ENCODE results near the gene RND2.
"Not testable (repeated sequence)": the region's sequence is repeated elsewhere in the genome, so short reads cannot be mapped to it uniquely, and the experiment has no call there.

Gene RND2, protein sequence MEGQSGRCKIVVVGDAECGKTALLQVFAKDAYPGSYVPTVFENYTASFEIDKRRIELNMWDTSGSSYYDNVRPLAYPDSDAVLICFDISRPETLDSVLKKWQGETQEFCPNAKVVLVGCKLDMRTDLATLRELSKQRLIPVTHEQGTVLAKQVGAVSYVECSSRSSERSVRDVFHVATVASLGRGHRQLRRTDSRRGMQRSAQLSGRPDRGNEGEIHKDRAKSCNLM

DNA sequence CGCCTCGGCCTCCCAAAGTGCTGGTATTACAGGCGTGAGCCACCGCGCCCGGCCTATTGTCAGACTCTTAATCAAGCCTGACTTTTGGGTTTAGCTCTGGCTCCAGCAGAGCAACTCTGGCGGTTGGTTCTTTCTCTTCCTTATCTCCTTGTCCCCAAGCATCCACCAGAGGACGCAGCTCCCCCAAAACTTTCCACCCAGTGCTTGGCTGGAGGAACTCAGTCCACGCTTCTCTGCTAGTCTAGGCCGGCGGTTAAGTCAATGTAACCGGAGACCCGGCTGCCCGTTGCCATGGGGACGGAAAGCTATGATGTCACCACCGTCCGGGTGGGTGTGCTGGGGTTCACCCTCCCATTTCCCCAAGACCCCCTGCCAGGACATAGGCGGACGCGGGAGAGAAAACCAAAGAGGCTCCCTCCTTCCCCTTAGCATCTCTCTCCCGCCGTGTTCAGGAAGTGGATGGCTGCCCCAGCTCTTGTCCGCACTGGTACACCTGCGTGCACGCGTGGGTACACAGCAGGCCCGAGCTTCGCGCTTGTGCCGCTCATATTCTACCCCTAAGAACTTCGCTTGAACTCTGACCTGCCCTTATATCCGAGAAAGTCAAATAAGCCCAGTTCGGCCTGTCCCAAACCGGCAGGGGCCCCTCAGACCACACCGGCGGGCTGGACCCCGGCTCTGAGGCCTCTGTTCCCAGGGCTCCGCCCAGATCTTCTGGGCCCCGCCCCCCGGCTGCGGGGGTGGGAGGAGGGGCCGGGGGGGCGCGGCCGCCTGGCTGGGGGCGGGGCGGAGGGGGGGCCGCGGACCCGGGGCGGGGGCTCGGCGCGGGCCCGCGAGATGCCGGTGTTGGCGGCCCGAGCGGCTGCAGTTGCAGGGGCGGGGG lies at the start of gene RND2:
Gene RND2, plus strand, starts transcription at position 825 of the 883 bp plus-strand sequence. CDS start 117 bp downstream, outside the sequence.
- peak; percentile 82 to 93 for DNase-seq

DNA sequence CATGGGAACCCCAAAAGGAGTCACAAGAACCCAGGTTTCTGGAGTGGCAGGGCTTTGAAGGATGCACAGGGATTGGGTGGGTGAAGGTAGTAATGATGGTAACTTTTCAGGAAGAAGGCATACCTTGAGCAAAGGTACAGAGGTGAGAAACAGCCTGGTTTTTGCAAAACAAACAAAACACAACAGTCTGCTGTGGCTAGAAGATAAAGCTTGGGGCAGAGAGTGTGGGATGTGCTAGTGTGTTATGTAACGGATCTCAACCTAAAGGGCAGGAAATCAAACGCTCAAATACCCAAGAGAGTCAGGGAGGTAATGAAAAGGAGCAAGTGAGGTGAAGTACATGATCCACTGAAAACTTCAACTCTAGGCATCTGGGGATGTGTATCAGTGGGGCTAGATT lies 49.8 kb upstream of the RND2 start:
- no peak for DNase-seq

DNA sequence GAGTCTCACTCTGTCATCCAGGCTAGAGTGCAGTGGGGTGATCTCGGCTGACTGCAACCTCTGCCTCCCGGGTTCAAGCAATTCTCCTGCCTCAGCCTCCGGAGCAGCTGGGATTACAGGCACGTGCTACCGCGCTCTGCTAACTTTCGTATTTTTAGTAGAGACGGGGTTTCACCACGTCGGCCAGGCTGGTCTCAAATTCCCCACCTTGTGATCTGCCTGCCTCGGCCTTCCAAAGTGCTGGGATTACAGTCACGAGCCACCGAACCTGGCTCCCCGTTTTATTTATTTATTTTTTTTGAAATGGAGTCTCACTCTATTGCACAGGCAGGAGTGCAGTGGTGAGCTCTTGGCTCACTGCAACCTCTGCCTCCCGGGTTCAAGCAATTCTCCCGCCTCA lies 49.3 kb upstream of the RND2 start:
- not testable (repeated sequence) for DNase-seq

DNA sequence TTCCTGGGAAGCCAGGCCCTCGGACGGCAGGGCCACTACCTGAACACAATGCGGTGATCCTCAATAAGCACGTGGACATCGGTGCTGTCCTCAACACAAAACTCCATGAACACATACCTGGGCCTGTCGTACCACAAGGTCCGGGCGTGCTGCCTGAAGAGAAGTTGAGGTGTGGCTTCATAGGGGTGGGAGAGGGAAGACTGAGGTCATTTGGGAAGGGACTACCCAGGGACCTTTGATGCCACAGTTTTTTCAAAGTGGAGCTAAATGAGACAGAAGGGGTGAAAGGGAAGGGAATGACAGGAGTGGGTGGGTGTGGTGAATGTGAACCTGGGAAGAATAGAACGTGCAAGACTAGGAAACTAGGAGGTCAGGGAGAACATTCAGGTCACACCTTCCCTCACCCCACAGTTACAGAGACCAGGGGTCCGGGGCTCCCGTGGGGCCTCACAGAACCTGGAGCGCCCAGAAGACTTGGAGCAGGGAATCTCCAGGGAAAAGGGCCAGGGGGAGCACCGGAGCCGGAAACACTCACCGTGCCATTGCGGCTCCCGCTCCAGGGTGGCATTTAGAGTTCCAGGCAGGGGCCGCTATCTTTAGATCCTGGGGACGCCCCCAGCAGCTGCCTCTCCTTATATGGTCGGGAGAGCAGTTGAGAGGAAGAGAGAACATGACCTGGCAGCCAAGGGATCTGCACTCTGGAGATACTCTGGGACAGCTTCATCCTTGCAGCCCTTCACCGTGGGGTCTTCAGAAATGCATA lies 45.3 kb upstream of the RND2 start, which contains the start of gene PTGES3L:
Gene PTGES3L, minus strand, starts transcription at position 570 of the 763 bp plus-strand sequence. Its CDS starts 27 bp downstream, at position 543.
- DNase-seq, result no peak

DNA sequence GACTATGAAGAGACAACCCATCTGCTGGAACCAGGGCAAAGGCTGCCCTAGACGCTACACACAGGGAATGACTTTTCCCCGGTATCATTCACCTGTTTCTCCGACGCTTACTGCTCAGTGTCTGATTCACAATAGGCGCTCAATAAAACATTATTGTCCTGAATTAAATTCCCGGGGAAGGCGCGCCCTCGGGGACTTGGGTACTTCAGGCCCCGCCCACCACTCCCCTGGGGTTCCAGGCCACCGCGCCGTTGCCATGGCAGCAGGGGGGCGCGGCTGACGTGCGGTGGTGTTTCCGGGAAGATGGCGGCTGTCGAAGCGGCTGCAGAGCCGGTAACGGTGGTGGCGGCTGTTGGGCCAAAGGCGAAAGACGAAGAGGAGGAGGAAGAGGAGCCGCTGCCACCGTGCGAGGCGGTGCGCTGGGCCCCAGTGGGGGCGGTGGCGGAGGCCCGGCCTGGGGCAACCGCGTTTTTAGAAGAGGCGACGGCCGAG lies 44.7 kb upstream of the RND2 start, which contains the start of gene RUNDC1:
Gene RUNDC1, plus strand, starts transcription at position 292 of the 492 bp plus-strand sequence. Its CDS starts 12 bp downstream, at position 304.
- peak; percentile 70 to 86 for DNase-seq

DNA sequence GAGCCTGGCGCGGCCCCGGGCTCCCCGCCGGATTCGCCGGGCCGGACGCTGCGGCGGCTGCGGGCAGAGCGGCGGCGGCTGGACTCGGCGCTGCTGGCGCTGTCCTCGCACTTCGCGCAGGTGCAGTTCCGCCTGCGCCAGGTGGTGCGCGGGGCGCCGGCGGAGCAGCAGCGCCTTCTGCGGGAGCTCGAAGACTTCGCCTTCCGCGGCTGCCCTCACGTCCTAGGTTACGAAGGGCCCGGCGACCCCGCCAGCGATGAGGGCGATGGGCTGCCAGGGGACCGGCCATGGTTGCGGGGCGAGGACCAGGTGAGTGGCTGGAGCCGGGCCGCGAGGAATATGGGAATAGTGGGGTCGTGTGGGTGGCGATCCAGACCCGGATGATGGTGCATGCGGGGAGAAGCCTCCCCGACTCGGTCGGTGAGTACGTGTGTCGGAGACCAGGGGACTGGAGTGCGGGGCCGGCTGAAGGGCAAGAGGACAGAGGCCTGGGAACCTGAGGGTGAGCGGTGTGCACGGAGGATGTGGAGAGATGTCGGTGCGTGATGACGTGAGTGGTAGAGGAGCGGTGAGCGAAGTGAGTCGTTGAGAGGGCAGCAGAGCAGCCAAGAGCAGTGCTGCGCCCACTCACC lies 44.1 kb upstream of the RND2 start:
- DNase-seq, result peak in 1 of 2 donors; percentile 16

DNA sequence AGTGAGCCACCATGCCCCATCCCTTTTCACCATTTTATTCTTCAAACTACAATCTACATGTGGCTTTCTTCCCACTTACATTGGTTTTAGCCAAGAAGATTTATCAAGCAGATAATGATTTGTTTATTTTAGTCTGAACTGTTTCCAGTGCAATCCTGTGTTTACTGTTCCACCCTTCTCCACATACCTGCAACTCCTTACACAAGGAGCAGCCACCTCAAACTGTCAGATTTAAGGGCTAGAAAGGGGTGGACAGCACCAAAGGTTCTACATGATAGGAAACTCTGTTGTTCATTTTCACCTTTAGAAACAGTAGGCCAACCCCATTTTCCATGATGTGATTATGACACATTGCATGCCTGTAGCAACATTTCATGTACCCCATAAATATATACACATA lies 42.8 kb upstream of the RND2 start:
- DNase-seq, result no peak

DNA sequence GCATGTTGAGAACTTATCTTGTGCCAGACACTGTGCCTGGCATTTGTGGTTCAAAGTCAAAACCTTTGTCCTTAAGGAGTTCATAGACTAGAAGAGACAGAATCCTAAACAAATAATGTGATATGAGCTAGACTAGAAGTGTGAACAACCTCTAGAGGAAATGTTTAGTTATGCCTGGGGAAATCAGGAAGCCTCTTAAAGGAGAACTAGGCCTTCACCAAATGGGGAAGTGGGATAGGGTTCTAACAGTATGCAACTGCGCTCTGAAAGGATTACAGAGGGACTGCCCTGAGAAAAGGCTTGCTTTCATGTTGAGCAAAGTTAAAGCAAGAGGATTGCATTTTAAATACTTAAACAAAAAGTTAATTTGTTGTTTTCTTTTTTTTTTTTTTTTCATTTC lies 39.8 kb upstream of the RND2 start:
- no peak for DNase-seq

DNA sequence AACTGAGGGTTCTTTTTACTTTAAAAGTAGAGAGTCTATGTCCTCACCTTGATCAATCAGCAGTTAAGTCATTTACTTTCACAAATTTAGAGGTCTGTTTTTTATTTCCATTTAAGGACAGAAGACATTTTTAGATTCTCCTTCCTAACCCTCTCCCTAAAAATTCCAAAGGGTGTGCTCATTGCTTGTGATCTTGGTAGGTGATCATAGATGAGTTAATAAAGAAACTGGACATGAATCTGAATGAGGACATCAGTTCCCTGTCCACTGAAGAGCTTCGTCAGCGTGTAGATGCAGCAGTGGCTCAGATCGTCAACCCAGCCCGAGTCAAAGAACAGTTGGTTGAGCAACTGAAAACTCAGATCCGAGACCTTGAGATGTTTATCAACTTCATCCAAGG lies 35.9 kb upstream of the RND2 start:
- no peak for DNase-seq

DNA sequence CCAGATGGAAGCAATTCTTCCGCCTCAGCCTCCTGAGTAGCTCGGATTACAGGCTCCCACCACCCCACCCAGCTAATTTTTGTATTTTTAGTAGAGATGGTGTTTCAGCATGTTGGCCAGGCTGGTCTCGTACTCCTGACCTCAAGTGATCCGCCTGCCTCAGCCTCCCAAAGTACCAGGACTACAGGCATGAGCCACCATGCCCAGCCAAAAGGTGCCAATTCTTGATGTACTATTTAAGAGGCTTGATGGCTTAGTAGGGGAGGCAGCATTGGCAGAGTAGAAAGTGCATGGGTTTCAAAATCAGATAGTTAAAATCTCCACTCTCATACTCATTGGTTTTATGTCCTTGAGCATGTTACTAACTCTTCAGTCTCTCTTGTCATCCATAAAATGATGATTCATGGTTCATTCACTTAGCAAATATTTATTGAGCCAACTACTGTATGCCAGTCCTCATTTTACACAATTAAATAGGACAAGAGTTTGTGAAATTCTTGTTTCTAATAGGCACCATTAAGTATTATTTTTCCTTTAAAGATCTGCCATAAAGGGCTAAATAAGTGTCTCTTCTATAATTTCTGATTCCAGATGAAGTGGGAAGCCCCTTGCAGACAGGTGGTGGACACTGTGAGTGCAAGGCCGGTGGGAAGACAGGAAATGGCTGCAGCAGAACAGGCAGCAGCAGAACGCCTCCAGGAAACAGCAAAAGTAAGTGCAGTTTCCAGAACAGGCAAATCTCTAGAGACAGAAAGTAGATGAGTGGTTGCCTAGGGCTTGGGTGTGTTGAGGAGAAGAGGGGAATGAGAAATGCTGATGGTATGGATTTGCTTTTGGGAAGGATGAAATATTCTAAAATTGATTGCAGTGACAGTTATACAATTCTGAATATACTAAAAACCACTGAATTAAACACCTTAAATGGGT lies 35.0 kb upstream of the RND2 start:
- no peak for DNase-seq

DNA sequence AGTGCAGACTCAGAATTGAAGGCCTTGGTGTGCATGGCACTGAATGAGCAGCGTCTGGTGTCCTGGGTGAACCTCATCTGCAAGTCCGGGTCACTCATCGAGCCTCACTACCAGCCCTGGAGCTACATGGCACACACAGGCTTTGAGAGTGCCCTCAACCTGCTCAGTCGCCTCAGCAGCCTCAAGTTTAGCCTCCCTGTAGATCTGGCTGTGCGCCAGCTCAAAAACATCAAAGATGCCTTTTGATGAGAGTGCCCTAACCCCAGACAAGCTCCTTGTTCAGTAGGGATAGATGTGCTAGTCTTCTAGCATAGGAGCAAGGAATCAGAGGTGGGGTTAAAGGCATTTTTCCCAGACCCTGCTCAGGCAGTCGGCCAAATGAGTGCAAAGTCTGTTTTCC lies 33.6 kb upstream of the RND2 start:
- DNase-seq, result no peak

DNA sequence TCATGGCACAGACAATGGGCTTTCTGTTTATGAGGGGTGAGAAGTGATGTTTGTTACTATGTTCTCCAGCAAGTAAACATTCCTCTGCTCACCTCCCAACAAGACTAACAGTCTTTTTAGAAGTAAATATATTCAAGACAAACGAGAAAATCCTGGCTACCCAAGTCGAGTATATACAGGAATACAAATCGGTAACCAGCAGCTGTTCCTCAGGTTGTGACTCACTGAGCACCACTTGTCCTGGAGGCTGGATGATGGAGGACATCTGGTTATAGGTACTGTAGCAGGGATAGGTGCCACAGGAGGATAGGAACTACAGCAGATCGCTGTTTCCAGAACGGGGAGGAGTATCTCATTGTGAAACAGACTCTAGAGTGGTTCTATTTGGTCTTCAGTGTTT lies 32.2 kb upstream of the RND2 start:
- no peak for DNase-seq

DNA sequence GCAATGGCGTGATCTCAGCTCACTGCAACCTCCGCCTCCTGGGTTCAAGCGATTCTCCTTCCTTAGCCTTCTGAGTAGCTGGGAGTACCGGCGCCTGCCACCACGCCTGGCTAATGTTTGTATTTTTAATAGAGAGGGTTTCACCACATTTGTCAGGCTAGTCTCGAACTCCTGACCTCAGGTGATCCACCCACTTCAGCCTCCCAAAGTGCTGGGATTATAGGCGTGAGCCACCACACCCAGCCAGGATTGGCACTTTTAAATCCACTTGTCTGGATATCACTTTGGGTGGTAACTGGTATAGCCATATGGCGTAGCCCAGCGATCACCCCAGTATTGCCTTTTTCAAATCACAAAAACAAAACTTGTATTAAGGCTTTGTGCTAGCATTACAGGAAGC lies 31.1 kb upstream of the RND2 start:
- not testable (repeated sequence) for DNase-seq

DNA sequence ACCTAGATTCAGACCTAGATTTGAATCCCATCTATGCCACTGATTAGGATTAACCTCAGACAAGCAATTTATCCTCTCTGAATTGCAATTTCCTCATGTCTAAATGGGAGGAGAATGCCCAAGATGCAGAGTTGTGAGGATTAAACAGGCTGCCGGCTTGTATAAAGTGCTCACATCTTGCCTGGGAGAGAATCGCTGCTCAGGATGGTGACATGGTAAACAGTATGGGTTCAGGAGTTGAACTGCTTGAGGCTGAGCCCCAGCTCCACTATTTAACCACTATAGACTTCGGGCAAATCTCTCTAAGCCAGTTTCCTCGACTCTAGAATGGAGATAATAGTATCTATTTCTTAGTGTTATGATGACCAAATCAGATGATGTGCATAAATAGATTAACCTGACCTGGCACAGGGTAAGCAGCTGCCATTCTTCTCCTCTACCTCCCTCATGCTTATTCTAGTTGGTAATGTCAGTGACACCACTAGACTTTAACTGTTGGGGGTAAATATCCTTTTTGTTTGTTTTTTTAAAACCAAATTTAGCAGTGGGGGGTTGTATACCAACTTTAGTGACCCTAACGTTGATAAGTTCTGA lies 27.5 kb upstream of the RND2 start:
- no peak for DNase-seq

DNA sequence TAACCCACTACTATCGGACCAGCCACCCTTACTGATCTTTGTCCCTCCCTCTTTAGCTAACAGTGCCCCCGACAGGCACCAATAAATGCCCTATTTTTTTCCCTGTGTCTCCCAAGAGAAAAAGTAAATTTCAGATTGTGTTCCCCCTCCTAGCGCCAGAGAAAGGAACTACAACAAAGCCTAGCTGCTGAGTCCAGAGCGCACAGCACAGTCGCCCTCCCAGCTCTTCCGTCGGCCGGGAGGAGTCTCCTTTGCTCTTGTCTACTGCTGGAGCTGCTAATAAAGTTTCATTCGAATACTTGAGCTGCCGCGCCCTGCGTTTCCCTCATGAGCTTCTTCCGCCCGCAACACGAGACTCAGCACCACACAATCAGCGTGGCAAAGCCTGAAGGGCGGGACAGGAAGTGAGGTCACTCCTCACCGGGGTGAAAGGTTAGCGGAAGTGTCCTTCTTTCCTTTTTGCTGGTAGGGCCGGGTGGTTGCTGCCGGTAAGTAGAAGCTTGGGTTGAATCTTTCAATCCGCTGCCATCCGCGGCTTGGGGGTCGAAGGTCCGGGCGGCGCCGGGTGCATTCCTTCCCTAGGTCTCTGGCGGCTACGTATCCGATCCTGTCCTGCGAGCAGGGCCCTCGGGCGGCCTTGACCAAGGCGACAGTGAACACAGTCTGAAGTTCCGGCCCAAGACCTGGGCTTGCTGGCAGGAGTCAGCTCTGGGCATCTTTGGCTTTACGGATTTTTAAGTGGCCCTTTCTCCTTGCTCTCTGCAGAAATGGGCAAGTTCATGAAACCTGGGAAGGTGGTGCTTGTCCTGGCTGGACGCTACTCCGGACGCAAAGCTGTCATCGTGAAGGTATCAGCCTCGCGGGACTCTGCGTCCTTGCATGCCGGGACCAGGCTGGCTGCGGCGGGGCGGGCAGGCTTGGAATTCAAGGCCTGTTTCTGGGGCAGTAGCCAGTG lies 26.8 kb upstream of the RND2 start, which contains the start of gene RPL27:
Gene RPL27, plus strand, starts transcription at position 436 of the 955 bp plus-strand sequence. Its CDS starts 332 bp downstream, at position 768.
- peak; percentile 98 to 100 for DNase-seq

DNA sequence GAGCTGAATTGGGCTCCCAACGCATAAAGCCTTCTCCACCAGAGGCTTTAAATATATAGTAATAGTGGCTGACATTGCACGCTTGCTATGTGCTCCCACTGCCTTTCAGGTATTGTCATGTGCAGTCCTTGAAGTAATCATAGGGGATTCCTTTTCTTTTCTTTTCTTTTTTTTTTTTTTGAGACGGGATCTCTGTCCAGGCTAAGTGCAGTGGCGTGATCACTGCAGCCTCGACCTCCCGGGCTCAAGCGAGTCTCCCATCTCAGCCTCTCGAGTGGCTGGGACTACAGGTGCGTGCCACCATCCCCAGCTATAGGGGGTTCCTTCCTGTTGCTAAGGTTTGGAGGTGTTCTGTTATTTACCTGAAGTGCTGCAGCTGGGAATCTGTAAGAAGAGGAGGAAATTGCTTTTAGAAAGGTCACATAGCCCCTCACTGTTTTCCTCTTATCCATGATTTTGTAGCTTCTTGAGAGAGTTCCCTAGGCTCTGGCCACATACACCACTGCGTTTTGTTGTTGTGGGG lies 26.0 kb upstream of the RND2 start:
- no peak for DNase-seq

DNA sequence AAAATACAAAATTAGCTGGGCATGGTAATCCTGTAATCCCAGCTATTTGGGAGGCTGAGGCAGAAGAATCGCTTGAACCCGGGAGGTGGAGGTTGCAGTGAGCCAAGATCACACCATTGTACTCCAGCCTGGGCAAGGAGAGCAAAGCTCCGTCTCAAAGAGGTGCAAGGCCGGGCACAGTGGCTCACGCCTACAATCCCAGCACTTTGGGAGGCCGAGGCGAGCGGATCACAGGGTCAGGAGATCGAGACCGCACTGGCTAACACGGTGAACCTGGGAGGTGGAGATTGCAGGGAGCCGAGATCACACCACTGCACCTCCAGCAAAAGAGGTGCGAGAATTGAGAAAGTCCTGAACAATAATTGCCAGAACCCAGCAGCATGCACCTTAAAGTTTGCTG lies 24.1 kb upstream of the RND2 start:
- not testable (repeated sequence) for DNase-seq

DNA sequence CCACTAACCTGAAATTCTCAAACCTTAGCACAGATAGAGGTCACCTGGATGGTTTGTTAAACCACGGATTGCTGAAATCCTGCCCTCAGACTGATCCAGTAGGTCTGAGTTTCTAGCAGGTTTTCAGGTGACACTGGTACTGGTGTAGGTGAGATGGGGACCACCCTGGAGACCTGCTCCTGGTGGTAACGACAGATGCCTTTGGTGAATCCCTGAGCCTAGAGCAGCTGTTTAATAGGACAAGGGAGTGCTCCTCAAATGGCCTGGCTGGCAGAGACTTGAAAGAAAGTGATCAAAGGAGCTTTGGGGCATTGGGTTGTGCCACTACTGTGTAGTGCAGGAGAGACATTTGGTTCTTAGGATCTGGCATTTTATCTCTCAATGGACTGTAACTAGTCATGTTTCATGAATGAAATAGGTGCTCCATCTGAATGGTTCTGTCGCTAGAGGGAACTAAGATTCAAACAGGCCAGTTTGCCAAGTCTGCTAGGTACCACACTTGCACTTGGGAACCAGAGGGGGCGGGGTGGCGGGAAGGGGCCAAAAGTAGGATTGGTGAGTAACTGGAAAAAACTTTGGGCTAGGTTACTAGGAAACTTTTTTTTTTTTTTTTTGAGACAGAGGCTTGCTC lies 21.4 kb upstream of the RND2 start:
- DNase-seq, result no peak

Data from hippocampal formation (tissue), 2 donors.